EL (cell line): Measurements from ENCODE around the gene LRRC47.

ENCODE experiments used
- DNase-seq: peaks from one replicate; pipeline ENCODE4 v3.0.0-alpha.2; 2016

LRRC47 gene

DNA sequence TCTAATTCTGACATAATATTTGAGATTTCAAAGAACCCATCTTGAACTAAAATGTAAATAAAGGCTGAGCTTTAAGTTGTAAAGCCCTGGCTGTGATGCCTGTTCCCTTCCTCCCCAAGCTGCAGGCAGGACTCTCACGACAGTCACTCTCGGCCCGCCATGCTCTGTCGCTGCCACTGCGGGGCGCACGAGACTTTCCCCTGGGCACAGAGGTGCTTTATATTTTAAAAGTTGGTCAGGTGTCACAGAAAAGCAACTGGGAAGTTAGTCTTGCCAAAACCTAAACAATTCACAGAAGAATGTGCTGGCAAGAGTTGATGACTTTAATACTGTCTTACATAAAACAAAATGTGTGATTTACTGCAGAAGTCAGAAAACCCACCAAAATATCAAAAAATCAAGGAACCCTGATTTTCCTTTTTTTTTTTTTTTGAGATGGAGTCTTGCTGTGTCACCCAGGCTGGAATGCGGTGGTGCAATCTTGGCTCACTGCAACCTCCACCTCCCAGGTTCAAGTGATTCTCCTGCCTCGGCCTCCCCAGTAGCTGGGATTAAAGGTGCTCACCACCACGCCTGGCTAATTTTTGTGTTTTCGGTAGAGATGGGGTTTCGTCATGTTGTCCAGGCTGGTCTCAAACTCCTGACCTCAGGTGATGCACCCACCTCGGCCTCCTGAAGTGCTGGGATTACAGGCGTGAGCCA, 10.7 kb downstream of the LRRC47 start:
- no peak for DNase-seq

- no peak for DNase-seq
Measured at GRCh38 chr1:3785045-3785444, 11.3 kb downstream of the LRRC47 start.

GRCh38 chr1:3783651-3784474, 12.4 kb downstream of the LRRC47 start:
- DNase-seq, result no peak

DNA sequence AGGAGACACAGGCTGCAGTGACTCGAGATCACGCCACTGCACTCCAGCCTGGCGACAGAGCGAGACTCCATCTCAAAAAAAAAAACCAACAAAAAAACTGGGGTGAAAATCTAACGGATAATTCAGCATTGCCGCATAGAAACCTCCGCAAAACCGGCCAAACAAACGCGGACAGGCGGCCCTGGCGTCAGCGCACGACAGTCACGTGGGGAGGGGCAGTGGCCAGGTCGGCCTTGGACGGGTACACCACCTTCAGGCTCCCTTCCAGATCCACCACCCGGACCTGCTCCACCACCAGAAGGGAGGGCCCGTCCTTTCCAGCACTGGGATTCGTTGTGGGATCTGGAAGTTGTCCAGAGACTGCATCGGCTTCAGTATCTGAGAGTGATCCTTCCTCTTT, 15.4 kb downstream of the LRRC47 start:
- DNase-seq, result no peak

DNA sequence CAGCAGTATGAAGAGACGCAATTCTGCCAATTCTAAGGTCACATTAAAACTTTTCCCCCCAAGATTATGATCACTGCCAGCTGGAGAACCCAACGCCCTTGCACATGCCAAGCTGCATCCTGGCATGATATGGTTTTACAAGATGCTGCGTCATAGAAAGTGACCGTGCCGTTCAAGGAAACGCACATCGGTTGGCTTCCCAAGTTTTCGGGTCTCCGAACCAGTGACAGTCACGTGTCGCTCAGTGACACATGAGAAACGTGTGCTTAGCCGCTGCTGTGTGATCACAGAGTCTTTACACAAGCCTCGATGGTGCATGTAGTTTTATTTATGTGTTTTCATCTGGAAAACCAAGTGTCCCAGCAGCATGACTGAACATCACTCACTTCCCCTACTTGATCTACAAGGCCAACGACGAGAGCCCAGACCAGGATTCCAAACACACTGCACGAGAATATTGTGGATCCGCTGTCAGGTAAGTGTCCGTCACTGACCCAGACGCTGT, 16.3 kb downstream of the LRRC47 start:
- DNase-seq, result no peak

- no peak for DNase-seq
Measured at GRCh38 chr1:3779265-3779911, 16.9 kb downstream of the LRRC47 start.

DNA sequence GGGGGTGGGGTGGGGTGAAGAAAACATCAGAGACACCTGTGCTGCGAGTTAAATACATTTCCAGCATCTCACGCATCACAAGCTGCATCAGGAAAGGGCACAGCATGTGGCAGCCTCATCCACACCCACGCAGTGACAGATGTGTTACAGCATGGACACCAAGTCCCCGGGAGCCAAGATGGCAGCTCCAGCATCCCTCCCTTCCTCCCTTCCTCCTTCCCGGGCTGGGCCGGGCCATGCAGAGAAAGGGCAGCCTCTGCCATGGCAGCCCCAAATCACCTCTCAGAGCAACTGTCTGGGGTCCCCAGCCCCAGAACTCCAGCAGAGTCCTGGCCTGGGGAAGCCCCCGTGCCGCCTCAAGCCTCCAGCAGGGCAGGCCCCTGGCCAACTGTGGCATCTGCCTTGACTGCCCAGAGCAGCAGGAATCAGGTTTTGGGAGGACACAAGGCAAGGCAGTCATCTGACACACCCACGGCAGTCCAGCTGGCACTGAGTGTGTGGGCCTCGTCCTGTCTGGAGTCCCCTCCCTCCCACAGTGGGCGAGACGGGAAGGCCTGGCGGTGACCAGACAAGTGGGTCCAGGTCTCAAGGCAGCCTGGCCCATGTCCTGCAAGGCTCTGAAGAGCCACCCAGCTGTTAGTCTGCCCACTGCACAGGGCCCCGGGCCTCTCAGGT, 17.6 kb downstream of the LRRC47 start:
- DNase-seq, result no peak

GRCh38 chr1:3777647-3778589, 18.4 kb downstream of the LRRC47 start:
- DNase-seq, result no peak

GRCh38 chr1:3777078-3777547, 19.2 kb downstream of the LRRC47 start:
- DNase-seq, result no peak

DNA sequence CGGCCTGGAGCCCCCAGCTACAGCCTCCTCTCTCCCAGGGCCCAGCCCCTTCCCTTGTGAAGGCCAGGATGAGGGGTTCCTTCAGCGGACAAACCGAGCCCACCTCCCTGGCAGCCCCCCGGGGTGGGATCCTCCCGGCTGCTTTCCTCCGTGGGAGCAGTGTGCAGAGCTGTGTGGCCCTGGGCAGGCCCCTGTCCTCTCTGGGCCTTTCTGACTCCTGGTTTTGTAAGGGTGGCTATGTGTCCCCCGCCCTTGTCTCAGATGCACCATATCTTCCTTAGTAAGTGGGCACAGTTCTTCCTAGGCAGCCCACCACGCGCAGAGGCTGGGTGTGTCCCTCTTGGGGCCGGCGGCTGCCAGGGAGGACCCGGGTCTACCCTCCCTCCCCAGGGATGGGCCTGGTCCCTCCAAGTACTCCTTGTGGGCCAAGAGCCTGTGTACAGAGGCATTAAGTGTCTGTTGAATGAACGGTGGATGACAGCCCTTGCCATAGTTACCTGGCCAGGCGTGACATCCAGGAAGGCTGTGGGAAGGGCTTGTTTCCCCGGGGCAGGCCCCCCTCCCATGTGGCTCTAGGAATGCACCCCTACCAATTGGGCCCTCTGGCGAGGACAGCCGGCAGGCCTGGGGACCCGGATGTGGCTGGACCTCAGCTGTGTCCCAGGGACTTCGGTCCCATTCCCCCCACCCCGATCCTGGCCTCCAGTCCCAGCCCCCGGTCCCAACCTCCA, 19.9 kb downstream of the LRRC47 start:
- no peak for DNase-seq

DNA sequence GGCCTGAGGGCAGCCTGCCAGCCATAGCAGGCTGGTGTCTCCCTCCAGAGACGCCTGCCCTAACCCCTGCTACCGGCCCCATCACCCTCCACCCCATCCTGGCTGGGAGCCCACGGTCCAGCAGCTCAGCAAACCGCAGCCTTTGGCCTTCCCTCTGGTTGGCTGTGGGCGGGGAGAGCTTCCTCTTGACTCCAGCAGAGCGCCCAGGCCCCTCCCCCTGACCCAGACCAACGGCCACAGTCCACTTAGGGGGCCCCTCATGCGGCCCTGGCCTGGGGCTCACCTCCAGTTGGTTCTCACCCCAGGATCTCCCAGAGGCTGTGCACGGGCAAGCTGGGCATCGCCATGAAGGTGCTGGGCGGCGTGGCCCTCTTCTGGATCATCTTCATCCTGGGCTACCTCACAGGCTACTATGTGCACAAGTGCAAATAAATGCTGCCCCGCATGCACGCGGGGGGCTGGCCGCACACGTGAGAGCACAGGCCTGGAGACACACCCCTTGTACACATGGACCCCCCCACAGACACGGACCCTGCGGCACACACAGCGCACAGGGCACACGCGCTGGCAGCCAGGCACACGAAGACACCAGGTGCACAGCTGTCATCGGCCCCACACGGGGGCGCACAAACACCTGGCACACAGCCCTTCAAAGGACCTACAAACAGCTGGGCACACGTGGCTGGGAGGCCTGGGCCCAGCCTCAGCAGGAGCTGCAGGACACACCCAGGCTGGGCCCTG, 20.6 kb downstream of the LRRC47 start:
- peak; percentile 62 for DNase-seq

DNA sequence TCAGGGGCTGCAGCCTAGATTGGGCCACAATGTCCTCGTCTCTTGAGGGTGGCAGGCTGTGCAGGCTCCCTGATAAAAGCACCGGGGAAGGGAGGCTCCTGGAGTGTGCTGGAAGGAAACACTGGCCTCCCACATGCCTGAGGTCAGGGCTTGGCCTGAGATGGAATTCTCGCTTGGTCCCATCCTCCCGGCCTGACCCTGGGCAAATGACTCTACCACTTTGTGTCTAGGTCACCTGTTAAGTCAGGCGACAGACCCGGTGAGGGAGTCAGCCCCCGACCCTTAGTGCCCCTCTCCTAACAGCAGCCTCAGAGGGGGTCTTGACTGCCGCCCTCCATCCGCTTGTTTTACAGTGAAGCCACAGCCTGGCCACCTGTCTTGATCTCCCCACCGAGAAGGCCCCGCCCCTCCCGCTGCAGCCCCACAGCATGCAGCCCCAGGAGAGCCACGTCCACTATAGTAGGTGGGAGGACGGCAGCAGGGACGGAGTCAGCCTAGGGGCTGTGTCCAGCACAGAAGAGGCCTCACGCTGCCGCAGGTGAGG, 21.3 kb downstream of the LRRC47 start:
- DNase-seq, result no peak

DNA sequence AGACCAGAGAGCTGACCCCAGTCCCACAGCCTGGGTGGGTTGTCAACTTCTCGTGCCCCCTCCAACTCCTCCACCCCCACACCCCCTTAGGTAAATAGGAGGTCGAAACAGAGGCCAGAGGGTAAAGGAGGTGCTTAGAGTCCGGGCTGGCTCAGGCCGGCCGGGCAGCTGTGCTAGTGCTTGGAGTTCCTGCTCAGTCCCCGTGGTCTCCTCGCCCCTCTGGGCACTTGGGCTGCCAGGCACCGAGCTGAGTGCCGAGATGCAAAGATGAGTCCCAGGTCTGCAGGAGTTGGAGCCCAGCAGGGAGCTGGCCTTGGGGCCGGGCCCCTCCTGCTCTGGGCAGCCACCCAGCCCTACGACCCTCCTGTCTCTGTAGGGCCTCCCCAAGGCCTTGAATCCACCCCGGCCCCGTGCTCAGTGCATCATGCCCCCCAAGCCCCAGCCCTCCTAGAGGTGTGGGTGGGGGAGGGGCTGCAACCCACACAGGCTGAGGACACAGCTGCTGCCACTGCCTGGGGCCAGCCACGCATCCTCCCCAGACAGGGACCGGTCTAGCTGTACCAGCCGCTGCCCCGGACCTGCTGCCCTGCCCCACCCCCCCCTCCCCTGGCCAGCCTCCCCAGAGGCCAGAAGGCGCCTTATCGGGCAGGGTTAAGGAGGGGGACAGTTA, 21.9 kb downstream of the LRRC47 start:
- DNase-seq, result no peak

- DNase-seq, result no peak
Measured at GRCh38 chr1:3773572-3774275, 22.6 kb downstream of the LRRC47 start.

- no peak for DNase-seq
Measured at GRCh38 chr1:3772715-3773571, 23.4 kb downstream of the LRRC47 start, which contains the start of gene SMIM1. Gene SMIM1 (plus strand): TSS chr1:3772749. CDS start chr1:3775374, 2,625 bp downstream.

- peak; percentile 78 for DNase-seq
Measured at GRCh38 chr1:3772027-3772714, 24.1 kb downstream of the LRRC47 start.
